Measurements from ENCODE around the gene CSNK1A1L. TPM values are rescaled to one million over a fixed set of nuclear protein-coding genes. Genes with fewer than 3 reads are reported as not detected.

CSNK1A1L gene
- total and polyA plus RNA-seq, 9 donors = not detected

- H3K4me1 ChIP-seq (ENCODE audit: insufficient read depth) = no peaks in the 10 kb centered on the region
- H3K4me3 ChIP-seq = no peak overlapping the region
- WGBS, 3 donors = 92 to 96% (median 95%) methylated on average over 4 of the region's 4 CpGs
- no peak for DNase-seq
- no peaks in the 10 kb centered on the region for H3K27me3 ChIP-seq
- no peak for TF ChIP-seq CTCF (IDR thresholded peaks at IDR 0.05)
- no peak for TF ChIP-seq POLR2A (IDR thresholded peaks at IDR 0.05)
- TF ChIP-seq EP300 (IDR thresholded peaks at IDR 0.05) = no peak
- no peaks in the 10 kb centered on the region for H3K36me3 ChIP-seq
- H3K9me3 ChIP-seq = no peaks in the 10 kb centered on the region
- intact Hi-C loops (cut with DNase I) = no loop called here
- H3K27ac ChIP-seq = no peak overlapping the region
These were observed 10.6 kb downstream of the CSNK1A1L start for GRCh38 chr13:37094840-37095239.

- 40 to 53% (median 42%) methylated on average over 3 of the region's 3 CpGs for WGBS, 3 donors
- H3K9me3 ChIP-seq = no peaks in the 10 kb centered on the region
These were observed 11.4 kb downstream of the CSNK1A1L start for GRCh38 chr13:37094099-37094498.

GRCh38 chr13:37091835-37092234 lies 13.6 kb downstream of the CSNK1A1L start:
- intact Hi-C loops (cut with DNase I) = no loop called here
- no peak for DNase-seq
- Histone ChIP-seq H3K4me1 (ENCODE audit: insufficient read depth) (no peaks in the 10 kb centered on the region), H3K27me3 (no peaks in the 10 kb centered on the region), H3K4me3 (no peak overlapping the region), H3K9me3 (no peaks in the 10 kb centered on the region), H3K27ac (no peak overlapping the region), H3K36me3 (no peaks in the 10 kb centered on the region)
- no peak for TF ChIP-seq CTCF (IDR thresholded peaks at IDR 0.05)
- no peak for TF ChIP-seq POLR2A (IDR thresholded peaks at IDR 0.05)
- WGBS, 3 donors = 84 to 95% (median 92%) methylated on average over 1 of the region's 1 CpG

More at GRCh38 chr13:37094099-37094498, 11.4 kb downstream of the CSNK1A1L start:
- no peaks in the 10 kb centered on the region for H3K36me3 ChIP-seq
- H3K27me3 ChIP-seq = no peaks in the 10 kb centered on the region
- no peak for TF ChIP-seq EP300 (IDR thresholded peaks at IDR 0.05)
- TF ChIP-seq POLR2A (IDR thresholded peaks at IDR 0.05) = no peak
- TF ChIP-seq CTCF (IDR thresholded peaks at IDR 0.05) = no peak
- DNase-seq = no peak
- H3K27ac ChIP-seq = no peak overlapping the region
- no peak overlapping the region for H3K4me3 ChIP-seq
- intact Hi-C loops (cut with DNase I) = no loop called here
- H3K4me1 ChIP-seq (ENCODE audit: insufficient read depth) = no peaks in the 10 kb centered on the region

- TF ChIP-seq CTCF (IDR thresholded peaks at IDR 0.05) (no peak), EP300 (IDR thresholded peaks at IDR 0.05) (no peak), POLR2A (IDR thresholded peaks at IDR 0.05) (no peak)
- Histone ChIP-seq H3K4me3 (no peak overlapping the region), H3K4me1 (ENCODE audit: insufficient read depth) (no peaks in the 10 kb centered on the region), H3K27ac (no peak overlapping the region), H3K27me3 (no peaks in the 10 kb centered on the region), H3K9me3 (no peaks in the 10 kb centered on the region), H3K36me3 (no peaks in the 10 kb centered on the region)
- 87 to 94% (median 87%) methylated on average over 2 of the region's 2 CpGs for WGBS, 3 donors
- intact Hi-C loops (cut with DNase I) = no loop called here
- DNase-seq = no peak
These were observed 14.6 kb downstream of the CSNK1A1L start for GRCh38 chr13:37090912-37091311.

GRCh38 chr13:37089495-37089894 lies 16.0 kb downstream of the CSNK1A1L start:
- no peak for DNase-seq
- H3K9me3 ChIP-seq = no peaks in the 10 kb centered on the region
- intact Hi-C loops (cut with DNase I) = no loop called here
- no peaks in the 10 kb centered on the region for H3K4me1 ChIP-seq (ENCODE audit: insufficient read depth)
- H3K27me3 ChIP-seq = no peaks in the 10 kb centered on the region
- no peaks in the 10 kb centered on the region for H3K36me3 ChIP-seq
- H3K4me3 ChIP-seq = no peak overlapping the region
- TF ChIP-seq CTCF (IDR thresholded peaks at IDR 0.05) (no peak), EP300 (IDR thresholded peaks at IDR 0.05) (no peak), POLR2A (IDR thresholded peaks at IDR 0.05) (no peak)
- WGBS, 3 donors = 92 to 95% (median 92%) methylated on average over 3 of the region's 3 CpGs
- H3K27ac ChIP-seq = no peak overlapping the region

Data from ovary (tissue), 9 donors.